Fibroblast of lung (primary cell): ENCODE data around the gene SERPINE2. TPM values are rescaled to one million over a fixed set of nuclear protein-coding genes. Genes with fewer than 3 reads are reported as not detected.

ENCODE experiments used
- DNase-seq, 2 donors: peaks; one replicate each; pipeline versions ENCODE4 v3.0.0 to v3.0.0-alpha.2; 2010; ENCODE audit warnings: low read depth in 2 of 2
- H2AFZ ChIP-seq: 2 replicates; pipeline ENCODE4 v1.5.1; 2012; ENCODE audit warnings: low read length, control low read depth, inconsistent platforms
- H3K27ac ChIP-seq: 2 replicates; pipeline ENCODE4 v1.5.1; 2011; ENCODE audit warnings: low read length, control low read depth; ENCODE audit not compliant: insufficient read depth
- H3K27me3 ChIP-seq: 2 replicates; pipeline ENCODE4 v1.5.1; 2011; ENCODE audit warnings: mild to moderate bottlenecking, low read length; ENCODE audit not compliant: control insufficient read depth, insufficient read depth
- H3K36me3 ChIP-seq: 2 replicates; pipeline ENCODE4 v1.5.1; 2011; ENCODE audit warnings: low read length; ENCODE audit not compliant: control insufficient read depth, insufficient read depth
- H3K4me1 ChIP-seq: 2 replicates; pipeline ENCODE4 v1.5.1; 2011; ENCODE audit warnings: low read length; ENCODE audit not compliant: control insufficient read depth, insufficient read depth; ENCODE audit errors: extremely low read depth
- H3K4me2 ChIP-seq: 2 replicates; pipeline ENCODE4 v1.5.1; 2011; ENCODE audit warnings: low read length, control low read depth; ENCODE audit not compliant: insufficient read depth; ENCODE audit errors: extremely low read depth
- H3K4me3 ChIP-seq, 4 experiments: fragments of 200-600 bp in 1 of 4; sonication (generic) in 1 of 4; replicated peaks in 1 of 4; 2 replicates each; pipeline ENCODE4 v1.5.1; 2011 to 2016; ENCODE audit warnings: low read length in 4 of 4, low read depth in 3 of 4, mild to moderate bottlenecking in 3 of 4, control low read depth in 2 of 4, inconsistent platforms in 1 of 4, mixed read lengths in 1 of 4; ENCODE audit not compliant: insufficient read depth in 1 of 4; ENCODE audit errors: control extremely low read depth in 1 of 4
- H3K79me2 ChIP-seq: 2 replicates; pipeline ENCODE4 v1.5.1; 2012; ENCODE audit warnings: mild to moderate bottlenecking, low read length, inconsistent platforms; ENCODE audit not compliant: control insufficient read depth, insufficient read depth
- H3K9ac ChIP-seq: 2 replicates; pipeline ENCODE4 v1.5.1; 2011; ENCODE audit warnings: mild to moderate bottlenecking, low read length, control low read depth; ENCODE audit not compliant: insufficient read depth
- H3K9me3 ChIP-seq: 2 replicates; pipeline ENCODE4 v1.5.1; 2012; ENCODE audit warnings: low read depth, low read length; ENCODE audit not compliant: control insufficient read depth, insufficient read depth
- H4K20me1 ChIP-seq: 2 replicates; pipeline ENCODE4 v1.5.1; 2011; ENCODE audit warnings: low read length; ENCODE audit not compliant: control insufficient read depth, insufficient read depth; ENCODE audit errors: extremely low read depth
- EZH2 ChIP-seq: IDR thresholded peaks from 2 replicates; pipeline ENCODE4 v1.5.1; 2012; ENCODE audit warnings: low read length, control low read depth, mild to moderate bottlenecking; ENCODE audit errors: missing control alignments
- polyA plus RNA-seq, 2 donors: library from polyadenylated mRNA; depleted of rRNA in 1 of 2; stranded (reverse) in 1 of 2; unstranded in 1 of 2; fragments of >200 nt; gene quantifications; 2 replicates each; pipeline ENCODE4 v1.2.1, GENCODE V29; 2011 to 2012; ENCODE audit warnings: missing spikeins in 1 of 2
- total RNA-seq: library from RNA; depleted of rRNA; stranded (reverse); fragments of >200 nt; gene quantifications from 2 replicates; pipeline ENCODE4 v1.2.1, GENCODE V29; 2014
- TF ChIP-seq, protein P1 (sequence below), 2 donors: IDR thresholded peaks in 1 of 2; conservative IDR thresholded peaks in 1 of 2; 1 replicate in 1 of 2; 2 replicates in 1 of 2; pipeline ENCODE4 v1.5.1; 2011 to 2012; ENCODE audit warnings: low read length in 2 of 2, control low read depth in 1 of 2, inconsistent platforms in 1 of 2, low read depth in 1 of 2, mild to moderate bottlenecking in 1 of 2

The SERPINE2 gene
- total and polyA plus RNA-seq, 2 donors (not counting 1 experiment from before 2014, with no cell fraction given), result 77.9 to 149 TPM

DNA sequence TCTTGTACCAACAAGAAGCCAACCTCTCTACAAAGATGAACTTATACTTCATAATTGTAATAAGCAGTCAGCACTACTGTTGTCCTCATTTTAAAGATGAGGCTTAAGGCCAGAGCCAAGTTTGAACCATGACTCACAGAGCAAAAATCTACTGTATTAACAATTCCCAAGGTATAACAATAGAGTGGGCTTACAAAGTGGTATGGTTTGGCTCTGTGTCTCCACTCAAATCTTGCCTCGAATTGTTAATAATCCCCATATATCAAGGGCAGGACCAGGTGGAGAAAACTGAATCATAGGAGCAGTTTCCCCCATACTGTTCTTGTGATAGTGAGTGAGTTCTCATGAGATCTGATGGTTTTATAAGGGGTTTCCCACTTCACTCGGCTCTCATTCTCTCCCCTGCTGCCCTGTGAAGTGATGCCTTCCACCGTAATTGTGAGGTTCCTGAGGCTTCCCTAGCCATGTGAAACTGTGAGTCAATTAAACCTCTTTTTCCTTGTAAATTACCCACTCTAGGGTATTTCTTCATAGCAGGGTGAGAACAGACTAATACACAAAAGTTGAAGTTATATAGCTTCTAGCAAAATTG, 62.4 kb downstream of the SERPINE2 start:
- DNase-seq, result peak in 1 of 2 donors; percentile 86
- no peaks in the 10 kb centered on the region for H3K36me3 ChIP-seq
- no peaks in the 10 kb centered on the region for H3K27me3 ChIP-seq
- no peak overlapping the region for H2AFZ ChIP-seq
- H3K4me3 ChIP-seq, result no peak overlapping the region
- no peak overlapping the region for H3K9ac ChIP-seq
- no peaks in the 10 kb centered on the region for H4K20me1 ChIP-seq
- no peak overlapping the region for H3K4me2 ChIP-seq
- H3K9me3 ChIP-seq, result no peaks in the 10 kb centered on the region
- H3K4me1 ChIP-seq, result no peaks in the 10 kb centered on the region
- TF ChIP-seq EZH2, result no peak
- TF ChIP-seq, protein P1, sequence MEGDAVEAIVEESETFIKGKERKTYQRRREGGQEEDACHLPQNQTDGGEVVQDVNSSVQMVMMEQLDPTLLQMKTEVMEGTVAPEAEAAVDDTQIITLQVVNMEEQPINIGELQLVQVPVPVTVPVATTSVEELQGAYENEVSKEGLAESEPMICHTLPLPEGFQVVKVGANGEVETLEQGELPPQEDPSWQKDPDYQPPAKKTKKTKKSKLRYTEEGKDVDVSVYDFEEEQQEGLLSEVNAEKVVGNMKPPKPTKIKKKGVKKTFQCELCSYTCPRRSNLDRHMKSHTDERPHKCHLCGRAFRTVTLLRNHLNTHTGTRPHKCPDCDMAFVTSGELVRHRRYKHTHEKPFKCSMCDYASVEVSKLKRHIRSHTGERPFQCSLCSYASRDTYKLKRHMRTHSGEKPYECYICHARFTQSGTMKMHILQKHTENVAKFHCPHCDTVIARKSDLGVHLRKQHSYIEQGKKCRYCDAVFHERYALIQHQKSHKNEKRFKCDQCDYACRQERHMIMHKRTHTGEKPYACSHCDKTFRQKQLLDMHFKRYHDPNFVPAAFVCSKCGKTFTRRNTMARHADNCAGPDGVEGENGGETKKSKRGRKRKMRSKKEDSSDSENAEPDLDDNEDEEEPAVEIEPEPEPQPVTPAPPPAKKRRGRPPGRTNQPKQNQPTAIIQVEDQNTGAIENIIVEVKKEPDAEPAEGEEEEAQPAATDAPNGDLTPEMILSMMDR (conservative IDR thresholded peaks at IDR 0.05 in 1 of 2, IDR thresholded peaks at IDR 0.05 in 1 of 2; ENCODE audit: low read depth in 1 of 2, low read length in 2 of 2), result no peak
- no peaks in the 10 kb centered on the region for H3K79me2 ChIP-seq
- no peak overlapping the region for H3K27ac ChIP-seq

DNA sequence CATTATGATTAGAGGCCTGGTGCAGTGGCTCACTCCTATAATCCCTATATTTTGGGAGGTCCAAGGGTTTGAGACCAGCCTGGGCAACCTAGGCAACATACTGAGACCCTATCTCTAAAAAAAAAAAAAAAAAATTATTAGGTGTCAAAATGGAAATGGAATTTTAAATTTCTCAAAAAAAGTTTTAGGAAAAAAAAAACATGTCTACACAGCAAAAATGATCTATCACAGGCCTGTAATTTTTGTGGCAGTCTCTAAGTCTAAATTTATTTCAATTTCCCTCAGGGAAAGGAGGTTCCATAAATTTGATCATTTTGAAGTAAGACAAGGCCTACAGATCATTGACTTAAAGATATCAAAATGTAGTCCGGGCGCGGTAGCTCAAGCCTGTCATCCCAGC, 65.5 kb downstream of the SERPINE2 start:
- H3K4me3 ChIP-seq, result no peak overlapping the region
- H3K4me1 ChIP-seq, result no peaks in the 10 kb centered on the region
- H3K36me3 ChIP-seq, result no peaks in the 10 kb centered on the region
- H3K79me2 ChIP-seq, result no peaks in the 10 kb centered on the region
- H3K27me3 ChIP-seq, result no peaks in the 10 kb centered on the region
- H3K4me2 ChIP-seq, result no peak overlapping the region
- no peak for DNase-seq
- H4K20me1 ChIP-seq, result no peaks in the 10 kb centered on the region
- H2AFZ ChIP-seq, result no peak overlapping the region
- H3K27ac ChIP-seq, result no peak overlapping the region
- no peak overlapping the region for H3K9ac ChIP-seq
- TF ChIP-seq, protein P1 (conservative IDR thresholded peaks at IDR 0.05 in 1 of 2, IDR thresholded peaks at IDR 0.05 in 1 of 2; ENCODE audit: low read depth in 1 of 2, low read length in 2 of 2), result no peak
- TF ChIP-seq EZH2, result no peak
- no peaks in the 10 kb centered on the region for H3K9me3 ChIP-seq

DNA sequence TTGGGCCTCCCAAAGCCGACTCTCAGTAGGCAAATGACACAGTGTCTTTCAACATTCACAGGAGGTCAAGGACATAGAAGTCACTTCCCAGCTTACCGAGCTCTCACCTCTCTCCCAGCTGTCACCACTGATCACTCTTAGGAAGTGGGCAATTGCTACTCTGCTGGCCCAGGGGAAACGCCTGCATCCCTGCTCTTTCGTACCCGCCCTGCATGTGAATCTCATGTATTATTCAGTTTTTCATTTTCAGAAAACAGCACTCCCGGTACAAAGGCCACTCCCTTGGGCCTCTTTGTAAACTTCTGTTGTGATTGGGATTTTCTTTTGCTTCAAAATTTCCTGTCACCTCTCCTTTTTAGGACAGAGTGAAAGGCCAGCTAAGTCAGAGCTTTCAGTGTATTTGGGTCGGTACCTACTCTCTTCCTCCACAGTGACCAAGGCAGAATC, 66.4 kb downstream of the SERPINE2 start:
- H3K4me2 ChIP-seq, result no peak overlapping the region
- no peak overlapping the region for H3K27ac ChIP-seq
- no peaks in the 10 kb centered on the region for H3K4me1 ChIP-seq
- H3K79me2 ChIP-seq, result no peaks in the 10 kb centered on the region
- no peaks in the 10 kb centered on the region for H4K20me1 ChIP-seq
- no peaks in the 10 kb centered on the region for H3K36me3 ChIP-seq
- no peak for DNase-seq
- no peak overlapping the region for H2AFZ ChIP-seq
- no peaks in the 10 kb centered on the region for H3K27me3 ChIP-seq
- no peaks in the 10 kb centered on the region for H3K9me3 ChIP-seq
- H3K9ac ChIP-seq, result no peak overlapping the region
- H3K4me3 ChIP-seq, result no peak overlapping the region
- TF ChIP-seq EZH2, result no peak
- TF ChIP-seq, protein P1 (conservative IDR thresholded peaks at IDR 0.05 in 1 of 2, IDR thresholded peaks at IDR 0.05 in 1 of 2; ENCODE audit: low read depth in 1 of 2, low read length in 2 of 2), result no peak
